K562 (cell line): Measurements from ENCODE around the gene IFNK. TPM values are rescaled to one million over a fixed set of nuclear protein-coding genes. Genes with fewer than 3 reads are reported as not detected.

Experiments used
- ASH1L ChIP-seq: fragments of 450-650 bp; IDR thresholded peaks from 2 replicates; pipeline ENCODE4 v1.6.1; 2018; ENCODE audit warnings: borderline replicate concordance, mild to moderate bottlenecking, low read depth; ENCODE audit not compliant: partially characterized antibody
- BACH1 ChIP-seq: fragments of 200-800 bp; sonication (Bioruptor generic); IDR thresholded peaks from 2 replicates; pipeline ENCODE4 v1.6.1; 2016; ENCODE audit warnings: missing genetic modification characterization, missing compliant biosample characterization
- BCL6 ChIP-seq: fragments of 250-450 bp; sonication (Bioruptor Pico); IDR thresholded peaks from 2 replicates; pipeline ENCODE4 v1.4.0; 2020
- FOSL1 ChIP-seq: fragments of 200-800 bp; sonication (Bioruptor generic); conservative IDR thresholded peaks from 2 replicates; pipeline ENCODE4 v1.6.1; 2016; ENCODE audit warnings: missing genetic modification characterization, missing compliant biosample characterization
- GABPB2 ChIP-seq: fragments of 250-450 bp; sonication (Bioruptor Pico); conservative IDR thresholded peaks from 2 replicates; pipeline ENCODE4 v1.5.1; 2021; ENCODE audit warnings: mild to moderate bottlenecking
- KAT8 ChIP-seq: fragments of 450-650 bp; IDR thresholded peaks from 2 replicates; pipeline ENCODE4 v1.6.1; 2016; ENCODE audit warnings: low read depth, mild to moderate bottlenecking
- L3MBTL2 ChIP-seq: fragments of 450-650 bp; IDR thresholded peaks from 2 replicates; pipeline ENCODE4 v1.6.1; 2016; ENCODE audit warnings: mild to moderate bottlenecking, moderate library complexity
- MCM3 ChIP-seq: fragments of 450-650 bp; IDR thresholded peaks from 2 replicates; pipeline ENCODE4 v1.6.1; 2016
- OTX1 ChIP-seq: fragments of 450-650 bp; formaldehyde crosslinking; IDR thresholded peaks from 2 replicates; pipeline ENCODE4 v1.4.0; 2022; ENCODE audit warnings: mild to moderate bottlenecking
- PHF8 ChIP-seq: fragments of 200-600 bp; sonication (generic); IDR thresholded peaks from 2 replicates; pipeline ENCODE4 v1.6.1; 2012; ENCODE audit warnings: mixed run types, mild to moderate bottlenecking, inconsistent platforms, low read length, moderate library complexity, borderline replicate concordance
- RAD51 ChIP-seq: fragments of 450-650 bp; IDR thresholded peaks from 2 replicates; pipeline ENCODE4 v1.7.1; 2016; ENCODE audit warnings: low read depth, mild to moderate bottlenecking, borderline replicate concordance
- SMAD2 ChIP-seq: fragments of 150-350 bp; IDR thresholded peaks from 2 replicates; pipeline ENCODE4 v1.6.1; 2014; ENCODE audit warnings: low read depth, mild to moderate bottlenecking, low read length
- SRSF9 ChIP-seq: fragments of 200-400 bp; formaldehyde crosslinking; IDR thresholded peaks from 2 replicates; pipeline ENCODE4 v1.6.1; 2017; ENCODE audit warnings: low read depth, low read length, borderline replicate concordance
- ZNF311 ChIP-seq: fragments of 250-450 bp; sonication (Bioruptor Pico); IDR thresholded peaks from 2 replicates; pipeline ENCODE4 v1.4.0; 2020; ENCODE audit warnings: mild to moderate bottlenecking, moderate library complexity
- ZNF57 ChIP-seq: fragments of 450-650 bp; formaldehyde crosslinking; IDR thresholded peaks from 2 replicates; pipeline ENCODE4 v1.4.0; 2020; ENCODE audit warnings: mild to moderate bottlenecking, moderate library complexity
- polyA plus RNA-seq, 8 experiments: library from polyadenylated mRNA; depleted of rRNA in 4 of 8; stranded (reverse) in 5 of 8; unstranded in 3 of 8; fragments of >200 nt; fragmentation: Nextera tagmentation in 2 of 8; fragmentation: Illumina TruSeq in 1 of 8; extraction: Ambion mirVana in 2 of 8; extraction: Trizol in 1 of 8; gene quantifications; 2 replicates each; pipeline versions ENCODE4 v1.2.1 to v1.2.3, GENCODE V29; 2011 to 2014; ENCODE audit warnings: inconsistent platforms in 1 of 8, missing spikeins in 1 of 8
- total RNA-seq, 7 experiments: library from RNA; depleted of rRNA in 6 of 7; stranded (reverse); fragments of >200 nt in 6 of 7; fragmentation: Illumina TruSeq in 2 of 7; extraction: Trizol in 2 of 7; gene quantifications; 2 replicates each; pipeline versions ENCODE4 v1.2.1 to v1.2.3, GENCODE V29; 2011 to 2021; ENCODE audit warnings: low replicate concordance in 1 of 7
- TF ChIP-seq, protein P1 (sequence below): sonication (generic); formaldehyde crosslinking; IDR thresholded peaks from 2 replicates; pipeline ENCODE4 v1.5.0; 2020; ENCODE audit warnings: missing genetic modification reagents
- TF ChIP-seq, protein P2 (sequence below): sonication (generic); formaldehyde crosslinking; IDR thresholded peaks from 2 replicates; pipeline ENCODE4 v1.8.1; 2023; ENCODE audit warnings: mild to moderate bottlenecking, missing genetic modification reagents

IFNK gene
- total and polyA plus RNA-seq, 9 of the 15 experiments (the other 6 are each of a cell fraction or from before 2014, with no cell fraction given) = 0.11 TPM; not detected in 8

DNA sequence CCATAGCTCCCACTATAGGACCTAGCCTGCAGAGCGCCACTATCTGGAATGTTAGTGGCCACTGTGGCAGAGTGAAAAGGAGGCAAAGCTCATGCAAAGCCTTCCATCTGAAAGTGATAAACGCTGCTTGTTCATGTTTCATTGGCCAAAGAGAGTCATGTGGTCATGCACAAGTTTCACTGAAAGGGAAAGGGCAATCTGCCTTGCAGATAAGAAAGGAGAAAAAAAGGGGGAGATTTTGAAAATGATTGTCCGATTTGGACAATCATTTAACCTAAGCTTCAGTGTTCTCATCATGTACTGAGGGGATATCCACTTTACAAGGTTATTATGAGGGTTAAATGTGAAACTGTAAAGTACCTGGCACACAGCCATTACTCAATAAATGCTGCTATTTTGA lies 14.6 kb downstream of the IFNK start (continued):
- TF ChIP-seq FOSL1 (tag) (no peak), BACH1 (no peak), MCM3 (no peak), ZNF57 (CRISPR knock-in tag) (no peak), GABPB2 (CRISPR knock-in tag) (no peak), KAT8 (no peak), L3MBTL2 (0 out of 2 replicates have a peak, but pooled peaks have one; percentile 18), ZNF311 (CRISPR knock-in tag) (no peak), PHF8 (no peak), OTX1 (no peak), BCL6 (CRISPR knock-in tag) (no peak), SMAD2 (no peak), ASH1L (no peak), SRSF9 (no peak), RAD51 (peak; percentile 43; the same call in 1 of the 2 replicates)
- TF ChIP-seq, protein P1, sequence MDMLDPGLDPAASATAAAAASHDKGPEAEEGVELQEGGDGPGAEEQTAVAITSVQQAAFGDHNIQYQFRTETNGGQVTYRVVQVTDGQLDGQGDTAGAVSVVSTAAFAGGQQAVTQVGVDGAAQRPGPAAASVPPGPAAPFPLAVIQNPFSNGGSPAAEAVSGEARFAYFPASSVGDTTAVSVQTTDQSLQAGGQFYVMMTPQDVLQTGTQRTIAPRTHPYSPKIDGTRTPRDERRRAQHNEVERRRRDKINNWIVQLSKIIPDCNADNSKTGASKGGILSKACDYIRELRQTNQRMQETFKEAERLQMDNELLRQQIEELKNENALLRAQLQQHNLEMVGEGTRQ (CRISPR knock-in tag) = peak; percentile 72
- TF ChIP-seq, protein P2, sequence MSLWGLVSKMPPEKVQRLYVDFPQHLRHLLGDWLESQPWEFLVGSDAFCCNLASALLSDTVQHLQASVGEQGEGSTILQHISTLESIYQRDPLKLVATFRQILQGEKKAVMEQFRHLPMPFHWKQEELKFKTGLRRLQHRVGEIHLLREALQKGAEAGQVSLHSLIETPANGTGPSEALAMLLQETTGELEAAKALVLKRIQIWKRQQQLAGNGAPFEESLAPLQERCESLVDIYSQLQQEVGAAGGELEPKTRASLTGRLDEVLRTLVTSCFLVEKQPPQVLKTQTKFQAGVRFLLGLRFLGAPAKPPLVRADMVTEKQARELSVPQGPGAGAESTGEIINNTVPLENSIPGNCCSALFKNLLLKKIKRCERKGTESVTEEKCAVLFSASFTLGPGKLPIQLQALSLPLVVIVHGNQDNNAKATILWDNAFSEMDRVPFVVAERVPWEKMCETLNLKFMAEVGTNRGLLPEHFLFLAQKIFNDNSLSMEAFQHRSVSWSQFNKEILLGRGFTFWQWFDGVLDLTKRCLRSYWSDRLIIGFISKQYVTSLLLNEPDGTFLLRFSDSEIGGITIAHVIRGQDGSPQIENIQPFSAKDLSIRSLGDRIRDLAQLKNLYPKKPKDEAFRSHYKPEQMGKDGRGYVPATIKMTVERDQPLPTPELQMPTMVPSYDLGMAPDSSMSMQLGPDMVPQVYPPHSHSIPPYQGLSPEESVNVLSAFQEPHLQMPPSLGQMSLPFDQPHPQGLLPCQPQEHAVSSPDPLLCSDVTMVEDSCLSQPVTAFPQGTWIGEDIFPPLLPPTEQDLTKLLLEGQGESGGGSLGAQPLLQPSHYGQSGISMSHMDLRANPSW (CRISPR knock-in tag) = no peak
